H1 (cell line): ENCODE data around the gene MAGI2. TPM values are rescaled to one million over a fixed set of nuclear protein-coding genes. Genes with fewer than 3 reads are reported as not detected.

Source experiments
- CTCF ChIA-PET: fragments of 300-600 bp; sonication (Branson Sonifier 250); formaldehyde crosslinking; loops from one replicate; lab custom pipeline; 2021; ENCODE audit not compliant: partially characterized antibody; lab: Charles Lee
- POLR2A ChIA-PET: fragments of 300-600 bp; sonication (Branson Sonifier 250); formaldehyde crosslinking; loops from one replicate; lab custom pipeline; 2021; ENCODE audit warnings: inconsistent platforms; ENCODE audit not compliant: partially characterized antibody; lab: Charles Lee
- DNase-seq, 2 experiments: peaks; one replicate each; pipeline versions ENCODE4 v3.0.0 to v3.0.0-alpha.2; 2010 to 2022; ENCODE audit warnings: low spot score in 2 of 2, low read depth in 1 of 2, mixed read lengths in 1 of 2
- FAIRE-seq: peaks from 2 replicates; lab custom pipeline; 2011; peaks lifted over from hg19 to GRCh38; lab: Jason Lieb, UNC
- H2AFZ ChIP-seq: 2 replicates; pipeline ENCODE4 v1.8.1; 2012; ENCODE audit warnings: low read length, inconsistent platforms
- H2AK5ac ChIP-seq: 2 replicates; pipeline ENCODE4 v1.6.1; 2013; ENCODE audit warnings: low read depth, low read length
- H2BK120ac ChIP-seq: replicated peaks from 2 replicates; pipeline ENCODE3; 2013; ENCODE audit warnings: low read depth, low read length, inconsistent platforms
- H2BK12ac ChIP-seq: 2 replicates; pipeline ENCODE4 v1.6.1; 2013; ENCODE audit warnings: low read depth, low read length
- H2BK15ac ChIP-seq: 2 replicates; pipeline ENCODE4 v1.6.1; 2013; ENCODE audit warnings: low read length
- H2BK20ac ChIP-seq: 2 replicates; pipeline ENCODE4 v1.6.1; 2013; ENCODE audit warnings: low read length
- H2BK5ac ChIP-seq: 2 replicates; pipeline ENCODE4 v1.6.1; 2013; ENCODE audit warnings: low read depth, low read length
- H3K14ac ChIP-seq: 2 replicates; pipeline ENCODE4 v1.6.1; 2013; ENCODE audit warnings: inconsistent platforms; ENCODE audit not compliant: insufficient read length
- H3K18ac ChIP-seq: 2 replicates; pipeline ENCODE4 v1.6.1; 2013; ENCODE audit warnings: low read length; ENCODE audit errors: extremely low read depth
- H3K23ac ChIP-seq: 2 replicates; pipeline ENCODE4 v1.6.1; 2013; ENCODE audit warnings: inconsistent platforms; ENCODE audit not compliant: insufficient read length
- H3K23me2 ChIP-seq: 2 replicates; pipeline ENCODE4 v1.6.1; 2013; ENCODE audit warnings: low read depth, low read length
- H3K27ac ChIP-seq: 2 replicates; pipeline ENCODE4 v1.6.1; 2011; ENCODE audit warnings: low read depth, low read length, inconsistent platforms
- H3K27me3 ChIP-seq, 4 experiments: replicated peaks in 1 of 4; 1 replicate in 1 of 4; 2 replicates in 3 of 4; pipeline versions ENCODE4 v1.6.1 to v1.8.1; 2011 to 2013; ENCODE audit warnings: low read length in 3 of 4, mild to moderate bottlenecking in 3 of 4, inconsistent platforms in 2 of 4, mixed read lengths in 2 of 4, moderate library complexity in 1 of 4; ENCODE audit not compliant: control insufficient read depth in 3 of 4, insufficient read depth in 3 of 4; ENCODE audit errors: extremely low read depth in 1 of 4
- H3K36me3 ChIP-seq, 4 experiments: 2 replicates each; pipeline versions ENCODE4 v1.6.1 to v1.8.1; 2011 to 2013; ENCODE audit warnings: mild to moderate bottlenecking in 4 of 4, low read length in 3 of 4, moderate library complexity in 2 of 4, control low read depth in 1 of 4, inconsistent platforms in 1 of 4; ENCODE audit not compliant: insufficient read depth in 4 of 4, control insufficient read depth in 2 of 4
- H3K4ac ChIP-seq: replicated peaks from 2 replicates; pipeline ENCODE3; 2013; ENCODE audit warnings: low read length, low read depth, mixed read lengths, inconsistent platforms; ENCODE audit not compliant: insufficient read length
- H3K4me1 ChIP-seq, 4 experiments: replicated peaks in 1 of 4; 1 replicate in 1 of 4; 2 replicates in 3 of 4; pipeline versions ENCODE4 v1.6.1 to v1.8.1; 2011 to 2013; ENCODE audit warnings: low read length in 3 of 4, inconsistent platforms in 2 of 4, mixed read lengths in 1 of 4; ENCODE audit not compliant: insufficient read depth in 4 of 4, control insufficient read depth in 3 of 4
- H3K4me2 ChIP-seq, 2 experiments: 2 replicates each; pipeline versions ENCODE4 v1.6.1 to v1.8.1; 2011 to 2013; ENCODE audit warnings: low read depth in 2 of 2, low read length in 2 of 2, control low read depth in 1 of 2, inconsistent platforms in 1 of 2, mild to moderate bottlenecking in 1 of 2; ENCODE audit not compliant: insufficient read depth in 1 of 2
- H3K4me3 ChIP-seq, 4 experiments: fragments of 200-600, 300-600 bp in 1 of 4; sonication (generic), shearing (Covaris generic), sonication (Bioruptor Twin) in 1 of 4; 2 replicates each; pipeline versions ENCODE4 v1.5.1 to v1.8.1; 2011 to 2016; ENCODE audit warnings: low read length in 4 of 4, low read depth in 3 of 4, control low read depth in 2 of 4, inconsistent platforms in 2 of 4, mild to moderate bottlenecking in 2 of 4, mixed read lengths in 1 of 4, moderate library complexity in 1 of 4; ENCODE audit not compliant: insufficient read depth in 2 of 4; ENCODE audit errors: extremely low read depth in 1 of 4
- H3K56ac ChIP-seq: replicated peaks from 2 replicates; pipeline ENCODE3; 2013; ENCODE audit warnings: low read depth, mild to moderate bottlenecking, mixed read lengths, low read length, inconsistent platforms; ENCODE audit not compliant: insufficient read length
- H3K79me1 ChIP-seq: 2 replicates; pipeline ENCODE4 v1.6.1; 2013; ENCODE audit warnings: low read depth, low read length, control low read depth
- H3K79me2 ChIP-seq, 2 experiments: 2 replicates each; pipeline versions ENCODE4 v1.6.1 to v1.8.1; 2012 to 2013; ENCODE audit warnings: low read length in 2 of 2, mild to moderate bottlenecking in 2 of 2, inconsistent platforms in 1 of 2; ENCODE audit not compliant: insufficient read depth in 2 of 2, control insufficient read depth in 1 of 2
- H3K9ac ChIP-seq, 4 experiments: replicated peaks in 1 of 4; 1 replicate in 1 of 4; 2 replicates in 3 of 4; pipeline versions ENCODE4 v1.6.1 to v1.8.1; 2011 to 2013; ENCODE audit warnings: low read depth in 3 of 4, low read length in 3 of 4, control low read depth in 2 of 4, mild to moderate bottlenecking in 2 of 4, moderate library complexity in 2 of 4, inconsistent platforms in 1 of 4; ENCODE audit errors: extremely low read depth in 1 of 4
- H3K9me3 ChIP-seq, 2 experiments: 2 replicates each; pipeline versions ENCODE4 v1.6.1 to v1.8.1; 2012 to 2013; ENCODE audit warnings: mild to moderate bottlenecking in 2 of 2, moderate library complexity in 2 of 2, control low read depth in 1 of 2, inconsistent platforms in 1 of 2, low read depth in 1 of 2, low read length in 1 of 2, mixed read lengths in 1 of 2; ENCODE audit not compliant: insufficient read depth in 2 of 2
- H4K20me1 ChIP-seq, 2 experiments: replicated peaks in 1 of 2; 2 replicates each; pipeline versions ENCODE3 to v1.8.1; 2011 to 2013; ENCODE audit warnings: inconsistent platforms in 2 of 2, low read length in 2 of 2, mild to moderate bottlenecking in 1 of 2; ENCODE audit not compliant: insufficient read depth in 2 of 2, control insufficient read depth in 1 of 2
- H4K5ac ChIP-seq: 2 replicates; pipeline ENCODE4 v1.6.1; 2013; ENCODE audit warnings: low read length, low read depth, mixed read lengths, inconsistent platforms; ENCODE audit not compliant: insufficient read length
- H4K8ac ChIP-seq: 2 replicates; pipeline ENCODE4 v1.8.0; 2013; ENCODE audit warnings: mild to moderate bottlenecking, moderate library complexity, low read length, inconsistent platforms; ENCODE audit not compliant: insufficient read depth; ENCODE audit errors: extremely low read depth
- H4K91ac ChIP-seq: replicated peaks from 2 replicates; pipeline ENCODE3; 2013; ENCODE audit warnings: low read length, mixed read lengths, inconsistent platforms; ENCODE audit not compliant: insufficient read length
- CBX5 ChIP-seq: fragments of 300-800, 300-1000 bp; sonication (generic); IDR thresholded peaks from 2 replicates; pipeline ENCODE4 v1.7.1; 2016; ENCODE audit warnings: antibody characterized with exemption, low read length, low read depth
- CHD1 ChIP-seq: IDR thresholded peaks from 2 replicates; pipeline ENCODE4 v1.6.1; 2012; ENCODE audit warnings: low read depth, low read length, improper control_type of control experiment
- FOSL1 ChIP-seq: IDR thresholded peaks from 2 replicates; pipeline ENCODE4 v1.6.1; 2011; ENCODE audit warnings: mild to moderate bottlenecking, low read depth, low read length, moderate library complexity; ENCODE audit not compliant: insufficient read depth
- GTF2F1 ChIP-seq: IDR thresholded peaks from 2 replicates; pipeline ENCODE4 v1.6.1; 2012; ENCODE audit warnings: low read depth, low read length, improper control_type of control experiment, borderline replicate concordance
- HDAC6 ChIP-seq: IDR thresholded peaks from one replicate; pipeline ENCODE4 v1.7.1; 2012; ENCODE audit warnings: low read depth, mild to moderate bottlenecking, inconsistent platforms, low read length, moderate library complexity
- JUN ChIP-seq: IDR thresholded peaks from 2 replicates; pipeline ENCODE4 v1.6.1; 2011; ENCODE audit warnings: low read depth, mild to moderate bottlenecking, improper control_type of control experiment, low read length
- JUND ChIP-seq: IDR thresholded peaks from 2 replicates; pipeline ENCODE4 v1.6.1; 2011; ENCODE audit warnings: mild to moderate bottlenecking, improper control_type of control experiment, low read length
- KDM1A ChIP-seq: fragments of 200-600, 300-600 bp; sonication (generic); IDR thresholded peaks from 2 replicates; pipeline ENCODE4 v1.7.1; 2016; ENCODE audit warnings: mild to moderate bottlenecking, low read length, borderline replicate concordance
- PHF8 ChIP-seq: fragments of 200-600 bp; sonication (generic); conservative IDR thresholded peaks from 2 replicates; pipeline ENCODE4 v1.7.1; 2012; ENCODE audit warnings: low read depth, mild to moderate bottlenecking, inconsistent platforms, low read length, moderate library complexity
- SAP30 ChIP-seq: fragments of 300-600 bp; sonication (generic); IDR thresholded peaks from 2 replicates; pipeline ENCODE4 v1.7.1; 2012; ENCODE audit warnings: low read length, moderate library complexity, mild to moderate bottlenecking, inconsistent platforms; ENCODE audit not compliant: insufficient read depth, insufficient replicate concordance
- TCF12 ChIP-seq: IDR thresholded peaks from 2 replicates; pipeline ENCODE4 v1.6.1; 2011; ENCODE audit warnings: low read depth, mild to moderate bottlenecking, low read length
- YY1 ChIP-seq: IDR thresholded peaks from 2 replicates; pipeline ENCODE4 v1.6.1; 2011; ENCODE audit warnings: low read depth, mild to moderate bottlenecking, low read length
- WGBS, 2 experiments: shearing (Covaris generic) in 1 of 2; methylation state at CpG; one replicate each; pipeline versions ENCODE4 v1.1.6 to v1.1.7; 2013 to 2015; ENCODE audit warnings: low lambda C conversion rate in 2 of 2, mixed read lengths in 2 of 2, inconsistent platforms in 1 of 2, low coverage in 1 of 2, missing lambda C conversion rate in 1 of 2; ENCODE audit not compliant: insufficient replicate concordance in 2 of 2, insufficient coverage in 1 of 2, insufficient read length in 1 of 2; ENCODE audit errors: extremely low coverage in 1 of 2, missing lambda C conversion rate in 1 of 2; 5-methylcytosine and 5-hydroxymethylcytosine counted together
- polyA plus RNA-seq, 7 experiments: library from polyadenylated mRNA; depleted of rRNA in 3 of 7; stranded (reverse) in 5 of 7; unstranded in 2 of 7; fragments of >200 nt in 5 of 7; fragments of 200-250 nt in 2 of 7; gene quantifications; 1 replicate in 5 of 7; 2 replicates in 1 of 7; 4 replicates in 1 of 7; pipeline versions ENCODE4 v1.2.1 to v1.2.3, GENCODE V29; 2011 to 2013; ENCODE audit warnings: missing spikeins in 2 of 7, mixed read lengths in 2 of 7
- total RNA-seq: library from RNA; stranded (reverse); fragmentation: NEBNext Ultra II Directional; extraction: Animal tissue kit (Norgen Biotek cat#: 25700); gene quantifications from 2 replicates; pipeline ENCODE4 v1.2.1, GENCODE V29; 2021
- TF ChIP-seq, protein P1 (sequence below): IDR thresholded peaks from 2 replicates; pipeline ENCODE4 v1.6.1; 2011; ENCODE audit warnings: low read length, improper control_type of control experiment

The MAGI2 gene
- total and polyA plus RNA-seq, 2 of the 8 experiments (the other 6 are each of a cell fraction or from before 2014, with no cell fraction given), result 6.0 to 27.3 TPM

GRCh38 chr7:78476851-78477405 is 976.5 kb downstream of the MAGI2 start:
- no peaks in the 10 kb centered on the region for H3K23me2 ChIP-seq
- H3K9ac ChIP-seq, result no peak overlapping the region
- no peak overlapping the region for H2AK5ac ChIP-seq
- H3K23ac ChIP-seq, result no peak overlapping the region
- no peak overlapping the region for H3K14ac ChIP-seq
- H3K27me3 ChIP-seq, result no peaks in the 10 kb centered on the region
- DNase-seq (no peak), FAIRE-seq (no peak)
- peaks cover 0 to 3% (median 0%) of the 10 kb centered on the region in 4 experiments; a peak in 1 of 7 replicates for H3K4me1 ChIP-seq
- no peak overlapping the region for H3K27ac ChIP-seq
- H4K20me1 ChIP-seq, result no peaks in the 10 kb centered on the region
- H3K4me2 ChIP-seq, result no peak overlapping the region
- H3K36me3 ChIP-seq, result no peaks in the 10 kb centered on the region
- ChIA-PET CTCF (no interaction called here), POLR2A (no interaction called here)
- no peaks in the 10 kb centered on the region for H3K9me3 ChIP-seq
- H2BK120ac ChIP-seq, result no peak overlapping the region
- no peak overlapping the region for H4K5ac ChIP-seq
- no peak overlapping the region for H2BK12ac ChIP-seq
- H3K56ac ChIP-seq, result no peak overlapping the region
- H4K91ac ChIP-seq, result no peak overlapping the region
- H2BK5ac ChIP-seq, result no peak overlapping the region
- H2BK20ac ChIP-seq, result no peak overlapping the region
- H3K4me3 ChIP-seq, result no peak overlapping the region
- H3K18ac ChIP-seq, result no peak overlapping the region
- WGBS, 2 experiments, result 90% methylated on average over 2 of the region's 2 CpGs; no CpG with 5 or more reads in 1 of the 2 experiments
- H3K79me2 ChIP-seq, result peaks cover 0 to 5% of the 10 kb centered on the region in 2 experiments; a peak in 1 of 4 replicates
- H2BK15ac ChIP-seq, result no peak overlapping the region
- H4K8ac ChIP-seq, result no peak overlapping the region
- no peak overlapping the region for H2AFZ ChIP-seq
- H3K4ac ChIP-seq, result no peak overlapping the region
- no peaks in the 10 kb centered on the region; the same call in 1 of the 2 replicates for H3K79me1 ChIP-seq
- no peak for TF ChIP-seq JUND
- TF ChIP-seq FOSL1, result no peak
- TF ChIP-seq TCF12, result no peak
- no peak for TF ChIP-seq YY1
- TF ChIP-seq HDAC6, result no peak
- TF ChIP-seq CHD1, result no peak
- TF ChIP-seq JUN, result no peak
- no peak for TF ChIP-seq GTF2F1
- TF ChIP-seq KDM1A, result no peak
- no peak for TF ChIP-seq SAP30
- no peak for TF ChIP-seq CBX5
- no peak for TF ChIP-seq PHF8
- TF ChIP-seq, protein P1, sequence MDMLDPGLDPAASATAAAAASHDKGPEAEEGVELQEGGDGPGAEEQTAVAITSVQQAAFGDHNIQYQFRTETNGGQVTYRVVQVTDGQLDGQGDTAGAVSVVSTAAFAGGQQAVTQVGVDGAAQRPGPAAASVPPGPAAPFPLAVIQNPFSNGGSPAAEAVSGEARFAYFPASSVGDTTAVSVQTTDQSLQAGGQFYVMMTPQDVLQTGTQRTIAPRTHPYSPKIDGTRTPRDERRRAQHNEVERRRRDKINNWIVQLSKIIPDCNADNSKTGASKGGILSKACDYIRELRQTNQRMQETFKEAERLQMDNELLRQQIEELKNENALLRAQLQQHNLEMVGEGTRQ, result no peak
